GM18498 (cell line): ENCODE measurements around the gene FGF14.
A peak's percentile ranks its signal among the peaks of the same experiment; 100 is the strongest.

Experiments
- ATAC-seq: cut with Tn5 transposase; IDR thresholded peaks from one replicate; pipeline ENCODE4 v1.9.1; 2021; ENCODE audit warnings: mild to moderate bottlenecking, moderate library complexity; ENCODE audit not compliant: unreplicated experiment

Gene FGF14

GRCh38 chr13:101829484-101829883 is 572.4 kb downstream of the FGF14 start:
- no peak for ATAC-seq

GRCh38 chr13:101828119-101828518 is 573.7 kb downstream of the FGF14 start:
- no peak for ATAC-seq

GRCh38 chr13:101817898-101818297 is 584.0 kb downstream of the FGF14 start:
- ATAC-seq = no peak

- ATAC-seq = no peak
Observed at GRCh38 chr13:101811881-101812280, 590.0 kb downstream of the FGF14 start.

- ATAC-seq = no peak
Observed at GRCh38 chr13:101811284-101811839, 590.5 kb downstream of the FGF14 start.

GRCh38 chr13:101799196-101799595 is 602.7 kb downstream of the FGF14 start:
- ATAC-seq = no peak

- no peak for ATAC-seq
Observed at GRCh38 chr13:101798437-101798836, 603.4 kb downstream of the FGF14 start.

- ATAC-seq = no peak
Observed at GRCh38 chr13:101795460-101795859, 606.4 kb downstream of the FGF14 start.

GRCh38 chr13:101795025-101795424 is 606.8 kb downstream of the FGF14 start:
- ATAC-seq = no peak

- ATAC-seq = no peak
Observed at GRCh38 chr13:101792189-101792588, 609.7 kb downstream of the FGF14 start.

- peak; percentile 72 for ATAC-seq
Observed at GRCh38 chr13:101785858-101786257, 616.0 kb downstream of the FGF14 start.

- ATAC-seq = no peak
Observed at GRCh38 chr13:101784313-101784712, 617.5 kb downstream of the FGF14 start.

GRCh38 chr13:101783554-101783953 is 618.3 kb downstream of the FGF14 start:
- no peak for ATAC-seq

- ATAC-seq = no peak
Observed at GRCh38 chr13:101780211-101780610, 621.6 kb downstream of the FGF14 start.

- no peak for ATAC-seq
Observed at GRCh38 chr13:101779147-101779546, 622.7 kb downstream of the FGF14 start.

GRCh38 chr13:101775267-101775666 is 626.6 kb downstream of the FGF14 start:
- no peak for ATAC-seq

- ATAC-seq = no peak
Observed at GRCh38 chr13:101774393-101774792, 627.5 kb downstream of the FGF14 start.

GRCh38 chr13:101773062-101773461 is 628.8 kb downstream of the FGF14 start:
- no peak for ATAC-seq

GRCh38 chr13:101767131-101767530 is 634.7 kb downstream of the FGF14 start:
- ATAC-seq = no peak

- ATAC-seq = no peak
Observed at GRCh38 chr13:101763191-101763590, 638.7 kb downstream of the FGF14 start.

GRCh38 chr13:101757446-101758039 is 644.3 kb downstream of the FGF14 start:
- ATAC-seq = peak; percentile 82

- no peak for ATAC-seq
Observed at GRCh38 chr13:101755228-101755887, 646.5 kb downstream of the FGF14 start.
